ENCODE results near the gene HVCN1. TPM values are rescaled to one million over a fixed set of nuclear protein-coding genes. Genes with fewer than 3 reads are reported as not detected.

Gene HVCN1
- total RNA-seq, 1 donor: 2.9 TPM

DNA sequence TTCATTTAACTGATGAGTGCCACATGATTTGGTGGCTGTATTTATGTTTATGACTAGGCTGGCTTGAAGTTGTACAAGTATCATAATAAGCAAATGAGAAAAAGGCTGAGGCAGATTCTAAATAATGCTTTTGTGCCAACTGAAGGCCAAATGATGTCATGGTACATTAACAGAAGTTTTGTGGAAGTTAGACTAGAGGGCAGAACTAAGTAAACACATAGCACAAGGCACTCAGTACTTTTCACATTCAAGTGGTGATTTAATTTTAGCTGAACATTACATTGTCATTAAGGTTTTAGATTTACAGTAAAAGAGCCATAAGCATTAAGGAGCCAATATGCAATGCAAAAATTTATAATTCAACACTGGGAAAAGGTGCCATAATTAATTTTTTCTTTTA, 32.7 kb upstream of the HVCN1 start:
- H3K9me3 ChIP-seq (ENCODE audit: low read depth, low read length): no peaks in the 10 kb centered on the region
- peaks cover 22% of the 10 kb centered on the region for H3K79me2 ChIP-seq (ENCODE audit: insufficient read depth, low read length)
- H4K20me1 ChIP-seq (ENCODE audit: insufficient read depth, low read length): peaks cover 19% of the 10 kb centered on the region
- no peaks in the 10 kb centered on the region for H3K4me1 ChIP-seq (ENCODE audit: insufficient read depth, low read length)
- H3K4me3 ChIP-seq (ENCODE audit: insufficient read depth, low read length): no peak overlapping the region
- TF ChIP-seq, protein P1, sequence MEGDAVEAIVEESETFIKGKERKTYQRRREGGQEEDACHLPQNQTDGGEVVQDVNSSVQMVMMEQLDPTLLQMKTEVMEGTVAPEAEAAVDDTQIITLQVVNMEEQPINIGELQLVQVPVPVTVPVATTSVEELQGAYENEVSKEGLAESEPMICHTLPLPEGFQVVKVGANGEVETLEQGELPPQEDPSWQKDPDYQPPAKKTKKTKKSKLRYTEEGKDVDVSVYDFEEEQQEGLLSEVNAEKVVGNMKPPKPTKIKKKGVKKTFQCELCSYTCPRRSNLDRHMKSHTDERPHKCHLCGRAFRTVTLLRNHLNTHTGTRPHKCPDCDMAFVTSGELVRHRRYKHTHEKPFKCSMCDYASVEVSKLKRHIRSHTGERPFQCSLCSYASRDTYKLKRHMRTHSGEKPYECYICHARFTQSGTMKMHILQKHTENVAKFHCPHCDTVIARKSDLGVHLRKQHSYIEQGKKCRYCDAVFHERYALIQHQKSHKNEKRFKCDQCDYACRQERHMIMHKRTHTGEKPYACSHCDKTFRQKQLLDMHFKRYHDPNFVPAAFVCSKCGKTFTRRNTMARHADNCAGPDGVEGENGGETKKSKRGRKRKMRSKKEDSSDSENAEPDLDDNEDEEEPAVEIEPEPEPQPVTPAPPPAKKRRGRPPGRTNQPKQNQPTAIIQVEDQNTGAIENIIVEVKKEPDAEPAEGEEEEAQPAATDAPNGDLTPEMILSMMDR (IDR thresholded peaks at IDR 0.05; ENCODE audit: extremely low read depth, low read depth, low read length): no peak
- no peak for DNase-seq (ENCODE audit: insufficient read length, low spot score, missing footprints)
- no peaks in the 10 kb centered on the region for H3K27me3 ChIP-seq (ENCODE audit: insufficient read depth, low read length)
- no peak overlapping the region for H2AFZ ChIP-seq (ENCODE audit: low read length)
- peaks cover 81% of the 10 kb centered on the region for H3K36me3 ChIP-seq (ENCODE audit: insufficient read depth, low read length)
- H3K27ac ChIP-seq (ENCODE audit: low read depth, low read length): no peak overlapping the region
- no peak overlapping the region for H3K4me2 ChIP-seq (ENCODE audit: insufficient read depth, low read length)

DNA sequence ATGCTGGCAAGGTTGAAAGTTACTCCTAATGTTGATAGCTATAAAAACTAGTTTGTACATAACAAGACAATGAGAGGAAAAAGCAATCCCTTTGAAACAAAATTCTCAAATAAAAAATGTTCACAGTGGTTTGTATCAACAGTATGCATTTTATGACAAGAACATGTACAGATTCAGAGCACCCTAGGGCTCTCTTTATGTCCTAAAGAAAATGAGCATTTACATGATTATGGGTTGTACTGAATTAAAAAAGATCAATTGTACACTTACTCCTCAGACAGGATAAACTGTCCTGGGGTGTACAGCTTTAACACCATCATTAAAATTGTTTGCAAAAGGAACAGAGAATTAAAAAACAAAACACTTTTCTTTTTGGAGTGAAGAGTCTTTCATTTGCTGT, 31.6 kb upstream of the HVCN1 start:
- DNase-seq (ENCODE audit: insufficient read length, low spot score, missing footprints): no peak
- Histone ChIP-seq H3K36me3 (ENCODE audit: insufficient read depth, low read length) (peaks cover 73% of the 10 kb centered on the region), H3K27ac (ENCODE audit: low read depth, low read length) (no peak overlapping the region), H3K4me1 (ENCODE audit: insufficient read depth, low read length) (no peaks in the 10 kb centered on the region), H3K27me3 (ENCODE audit: insufficient read depth, low read length) (no peaks in the 10 kb centered on the region), H3K4me3 (ENCODE audit: insufficient read depth, low read length) (no peak overlapping the region), H3K9me3 (ENCODE audit: low read depth, low read length) (no peaks in the 10 kb centered on the region), H4K20me1 (ENCODE audit: insufficient read depth, low read length) (peaks cover 15% of the 10 kb centered on the region), H3K4me2 (ENCODE audit: insufficient read depth, low read length) (no peak overlapping the region), H3K79me2 (ENCODE audit: insufficient read depth, low read length) (peaks cover 11% of the 10 kb centered on the region), H2AFZ (ENCODE audit: low read length) (no peak overlapping the region)
- TF ChIP-seq, protein P1 (IDR thresholded peaks at IDR 0.05; ENCODE audit: extremely low read depth, low read depth, low read length): no peak

- Histone ChIP-seq H3K79me2 (ENCODE audit: insufficient read depth, low read length) (no peaks in the 10 kb centered on the region), H2AFZ (ENCODE audit: low read length) (no peak overlapping the region), H3K4me2 (ENCODE audit: insufficient read depth, low read length) (no peak overlapping the region), H4K20me1 (ENCODE audit: insufficient read depth, low read length) (peaks cover 8% of the 10 kb centered on the region), H3K27me3 (ENCODE audit: insufficient read depth, low read length) (no peaks in the 10 kb centered on the region), H3K4me1 (ENCODE audit: insufficient read depth, low read length) (no peaks in the 10 kb centered on the region), H3K4me3 (ENCODE audit: insufficient read depth, low read length) (no peak overlapping the region), H3K36me3 (ENCODE audit: insufficient read depth, low read length) (peaks cover 53% of the 10 kb centered on the region), H3K9me3 (ENCODE audit: low read depth, low read length) (no peaks in the 10 kb centered on the region), H3K27ac (ENCODE audit: low read depth, low read length) (no peak overlapping the region)
- TF ChIP-seq, protein P1 (IDR thresholded peaks at IDR 0.05; ENCODE audit: extremely low read depth, low read depth, low read length): no peak
- DNase-seq (ENCODE audit: insufficient read length, low spot score, missing footprints): no peak
Measured at GRCh38 chr12:110718222-110718908, 29.4 kb upstream of the HVCN1 start.

GRCh38 chr12:110717037-110717436, 28.1 kb upstream of the HVCN1 start:
- DNase-seq (ENCODE audit: insufficient read length, low spot score, missing footprints): no peak
- no peaks in the 10 kb centered on the region for H3K79me2 ChIP-seq (ENCODE audit: insufficient read depth, low read length)
- TF ChIP-seq, protein P1 (IDR thresholded peaks at IDR 0.05; ENCODE audit: extremely low read depth, low read depth, low read length): no peak

More at GRCh38 chr12:110717037-110717436, 28.1 kb upstream of the HVCN1 start:
- Histone ChIP-seq H3K4me2 (ENCODE audit: insufficient read depth, low read length) (no peak overlapping the region), H3K27ac (ENCODE audit: low read depth, low read length) (no peak overlapping the region), H3K9me3 (ENCODE audit: low read depth, low read length) (no peaks in the 10 kb centered on the region), H3K4me3 (ENCODE audit: insufficient read depth, low read length) (no peak overlapping the region), H4K20me1 (ENCODE audit: insufficient read depth, low read length) (peaks cover 5% of the 10 kb centered on the region), H3K27me3 (ENCODE audit: insufficient read depth, low read length) (no peaks in the 10 kb centered on the region), H3K36me3 (ENCODE audit: insufficient read depth, low read length) (peaks cover 47% of the 10 kb centered on the region), H2AFZ (ENCODE audit: low read length) (no peak overlapping the region), H3K4me1 (ENCODE audit: insufficient read depth, low read length) (no peaks in the 10 kb centered on the region)
